Measurements from ENCODE around the gene CD1E.
"Not testable (repeated sequence)": the region's sequence is repeated elsewhere in the genome, so short reads cannot be mapped to it uniquely, and the experiment has no call there.

Gene CD1E

GRCh38 chr1:158353303-158354075 is at the start of gene CD1E:
TSS of gene CD1E (plus strand) at chr1:158353894. CDS start at chr1:158353989, 95 bp downstream.
- no peak for DNase-seq (ENCODE audit: low read depth in 2 of 2)

GRCh38 chr1:158310623-158311022 is 43.1 kb upstream of the CD1E start:
- no peak for DNase-seq (ENCODE audit: low read depth in 2 of 2)

GRCh38 chr1:158311066-158311465 is 42.6 kb upstream of the CD1E start:
- DNase-seq (ENCODE audit: low read depth in 2 of 2), result no peak

- DNase-seq (ENCODE audit: low read depth in 2 of 2), result no peak
Observed at GRCh38 chr1:158323866-158324265, 29.8 kb upstream of the CD1E start.

- no peak for DNase-seq (ENCODE audit: low read depth in 2 of 2)
Observed at GRCh38 chr1:158324395-158324794, 29.3 kb upstream of the CD1E start.

GRCh38 chr1:158327481-158327880 is 26.2 kb upstream of the CD1E start:
- DNase-seq (ENCODE audit: low read depth in 2 of 2), result no peak

GRCh38 chr1:158328426-158328825 is 25.3 kb upstream of the CD1E start:
- no peak for DNase-seq (ENCODE audit: low read depth in 2 of 2)

- DNase-seq (ENCODE audit: low read depth in 2 of 2), result no peak
Observed at GRCh38 chr1:158329300-158329699, 24.4 kb upstream of the CD1E start.

- DNase-seq (ENCODE audit: low read depth in 2 of 2), result no peak
Observed at GRCh38 chr1:158329733-158330132, 24.0 kb upstream of the CD1E start.

- DNase-seq (ENCODE audit: low read depth in 2 of 2), result no peak
Observed at GRCh38 chr1:158330391-158331105, 23.1 kb upstream of the CD1E start.

GRCh38 chr1:158331106-158331425 is 22.6 kb upstream of the CD1E start:
- DNase-seq (ENCODE audit: low read depth in 2 of 2), result no peak

- no peak for DNase-seq (ENCODE audit: low read depth in 2 of 2)
Observed at GRCh38 chr1:158331481-158332150, 22.1 kb upstream of the CD1E start, which contains the start of gene CD1B. TSS of gene CD1B (minus strand) at chr1:158331531. CDS start at chr1:158331423, 108 bp downstream.

GRCh38 chr1:158333405-158334155 is 20.1 kb upstream of the CD1E start:
- no peak for DNase-seq (ENCODE audit: low read depth in 2 of 2)

GRCh38 chr1:158334526-158335212 is 19.0 kb upstream of the CD1E start:
- no peak for DNase-seq (ENCODE audit: low read depth in 2 of 2)

GRCh38 chr1:158335213-158335532 is 18.5 kb upstream of the CD1E start:
- DNase-seq (ENCODE audit: low read depth in 2 of 2), result no peak

- not testable (repeated sequence) for DNase-seq (ENCODE audit: low read depth in 2 of 2)
Observed at GRCh38 chr1:158336413-158336812, 17.3 kb upstream of the CD1E start.

- DNase-seq (ENCODE audit: low read depth in 2 of 2), result not testable (repeated sequence)
Observed at GRCh38 chr1:158348946-158349345, 4.7 kb upstream of the CD1E start.

- no peak for DNase-seq (ENCODE audit: low read depth in 2 of 2)
Observed at GRCh38 chr1:158354255-158354654, 561 bp downstream of the CD1E start.

GRCh38 chr1:158355773-158356285 is 2.1 kb downstream of the CD1E start:
- no peak for DNase-seq (ENCODE audit: low read depth in 2 of 2)

- no peak for DNase-seq (ENCODE audit: low read depth in 2 of 2)
Observed at GRCh38 chr1:158356616-158357015, 2.9 kb downstream of the CD1E start.

GRCh38 chr1:158357441-158357840 is 3.7 kb downstream of the CD1E start:
- no peak for DNase-seq (ENCODE audit: low read depth in 2 of 2)

Data from stimulated activated CD4-positive, alpha-beta T cell treated with anti-CD3 and anti-CD28 coated beads, Interleukin-1b, Interleukin-23, amount 100 ng/mL, for 1 hour (primary cell).